ENCODE data around the gene SRP14.

GRCh38 chr15:40054605-40054854 lies 15.5 kb upstream of the SRP14 start:
- TF ChIP-seq CTCF (conservative IDR thresholded peaks at IDR 0.05; ENCODE audit: low read length), result no peak
- TF ChIP-seq EZH2phosphoT487 (IDR thresholded peaks at IDR 0.05; ENCODE audit: borderline replicate concordance, low read depth, low read length), result no peak
